Stomach (tissue), 9 donors: ENCODE measurements around the gene SOCS3. TPM values are rescaled to one million over a fixed set of nuclear protein-coding genes. Genes with fewer than 3 reads are reported as not detected.
A peak's percentile ranks its signal among the peaks of the same experiment; 100 is the strongest.

Source experiments
- DNase-seq, 2 donors: peaks; one replicate each; pipeline versions ENCODE4 v3.0.0 to v3.0.0-alpha.2; 2013 to 2019
- H3K27ac ChIP-seq, 5 donors: fragments of 200-600 bp in 4 of 5; sonication (generic) in 4 of 5; one replicate each; pipeline ENCODE4 v1.5.1; 2013 to 2019; ENCODE audit warnings: mild to moderate bottlenecking in 1 of 5, moderate library complexity in 1 of 5
- H3K27me3 ChIP-seq, 3 donors: fragments of 200-600 bp; sonication (generic); one replicate each; pipeline ENCODE4 v1.5.1; 2017 to 2019; ENCODE audit warnings: mixed run types in 1 of 3
- H3K36me3 ChIP-seq, 4 donors: fragments of 200-600 bp; sonication (generic); 1 replicate in 3 of 4; 2 replicates in 1 of 4; pipeline ENCODE4 v1.5.1; 2016 to 2019
- H3K4me1 ChIP-seq, 4 donors: fragments of 200-600 bp; sonication (generic); one replicate each; pipeline ENCODE4 v1.5.1; 2016 to 2019
- H3K4me3 ChIP-seq, 4 donors: fragments of 200-600 bp; sonication (generic) in 3 of 4; one replicate each; pipeline ENCODE4 v1.5.1; 2016 to 2019; ENCODE audit warnings: mild to moderate bottlenecking in 1 of 4
- H3K9me3 ChIP-seq, 4 donors: fragments of 200-600 bp; sonication (generic); one replicate each; pipeline ENCODE4 v1.5.1; 2016 to 2019
- CTCF ChIP-seq, 7 experiments: fragments of 450-650 bp in 4 of 7; fragments of 200-600 bp in 3 of 7; sonication (generic) in 3 of 7; IDR thresholded peaks; one replicate each; pipeline ENCODE4 v1.5.1; 2016 to 2019; ENCODE audit warnings: antibody characterized with exemption in 7 of 7, control low read depth in 2 of 7, mild to moderate bottlenecking in 1 of 7
- EP300 ChIP-seq: sonication (generic); formaldehyde crosslinking; IDR thresholded peaks from one replicate; pipeline ENCODE4 v1.6.1; 2017; ENCODE audit warnings: antibody characterized with exemption
- POLR2A ChIP-seq, 4 donors: fragments of 450-650 bp; IDR thresholded peaks; one replicate each; pipeline ENCODE4 v1.6.1; 2016; ENCODE audit warnings: antibody characterized with exemption in 4 of 4, control low read depth in 2 of 4, mild to moderate bottlenecking in 1 of 4, moderate library complexity in 1 of 4
- POLR2AphosphoS5 ChIP-seq, 3 donors: sonication (generic); formaldehyde crosslinking; IDR thresholded peaks; one replicate each; pipeline ENCODE4 v1.6.1; 2016; ENCODE audit warnings: antibody characterized with exemption in 3 of 3
- WGBS, 5 donors: extraction: QIAGEN DNeasy Blood & Tissue Kit in 3 of 5; methylation state at CpG; one replicate each; pipeline versions ENCODE4 v1.1.5 to v1.1.7; 2013 to 2018; 5-methylcytosine and 5-hydroxymethylcytosine counted together
- intact Hi-C: fragments of 100-400 bp; cut with DNase I; formaldehyde crosslinking; loops from one replicate; pipeline ENCODE4 v1.15.1; 2023; ENCODE audit warnings: low total_unique reads
- polyA plus RNA-seq, 3 donors: library from polyadenylated mRNA; stranded (reverse); fragments of 200-250 nt; gene quantifications; one replicate each; pipeline ENCODE4 v1.2.3, GENCODE V29; 2013
- total RNA-seq, 5 donors: library from RNA; depleted of rRNA; stranded (reverse); fragments of >200 nt; gene quantifications; one replicate each; pipeline versions ENCODE4 v1.1.0 to v1.2.3, GENCODE V29; 2014 to 2016
- donor health status: healthy with polysubstance abuse.
- donor health status: Bipolar disorder and iron deficiency.
- donor health status: healthy.

The SOCS3 gene
- total and polyA plus RNA-seq, 8 donors: 18.7 to 62.9 (median 50.1) TPM

DNA sequence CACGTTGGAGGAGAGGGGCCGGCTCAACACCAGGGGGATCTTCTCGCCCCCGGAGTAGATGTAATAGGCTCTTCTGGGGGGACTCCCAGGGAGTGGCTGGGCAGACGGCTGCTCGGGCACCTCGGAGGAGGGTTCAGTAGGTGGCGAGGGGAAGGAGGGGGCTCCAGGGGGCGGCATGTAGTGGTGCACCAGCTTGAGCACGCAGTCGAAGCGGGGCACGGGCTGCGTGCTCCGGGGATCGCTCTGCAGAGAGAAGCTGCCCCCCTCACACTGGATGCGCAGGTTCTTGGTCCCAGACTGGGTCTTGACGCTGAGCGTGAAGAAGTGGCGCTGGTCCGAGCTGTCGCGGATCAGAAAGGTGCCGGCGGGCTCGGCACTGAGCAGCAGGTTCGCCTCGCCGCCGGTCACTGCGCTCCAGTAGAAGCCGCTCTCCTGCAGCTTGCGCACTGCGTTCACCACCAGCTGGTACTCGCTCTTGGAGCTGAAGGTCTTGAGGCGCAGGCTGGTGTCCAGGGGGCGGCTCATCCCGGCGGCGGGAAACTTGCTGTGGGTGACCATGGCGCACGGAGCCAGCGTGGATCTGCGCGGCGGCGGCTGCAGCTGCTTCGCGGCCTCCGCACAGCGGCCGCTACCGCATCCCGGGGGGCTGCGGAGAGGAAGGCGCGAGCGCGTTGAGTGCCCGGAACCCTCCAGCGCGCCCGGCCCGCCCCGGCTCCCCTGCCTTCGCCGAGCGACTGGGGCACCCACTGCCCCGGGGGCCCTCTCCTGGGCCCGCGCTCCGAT is 1.1 kb downstream of the SOCS3 start:
- DNase-seq: peak; percentile 48 to 76

GRCh38 chr17:78357672-78358537 is 2.0 kb downstream of the SOCS3 start:
- peaks cover 9 to 41% (median 26%) of the 10 kb centered on the region in 4 donors for H3K36me3 ChIP-seq
- intact Hi-C loops: no loop called here
- H3K27ac ChIP-seq: peak overlapping the region in 4 of 5 donors; percentile 93 to 98 (median 96)
- 74 to 87% (median 83%) methylated on average over 21 to 25 of the region's 25 CpGs for WGBS, 5 donors
- no peaks in the 10 kb centered on the region for H3K27me3 ChIP-seq
- TF ChIP-seq POLR2AphosphoS5 (IDR thresholded peaks at IDR 0.05) (peak in 1 of 3 donors; percentile 1), CTCF (IDR thresholded peaks at IDR 0.05) (no peak), EP300 (no peak), POLR2A (IDR thresholded peaks at IDR 0.05) (no peak)
- no peak for DNase-seq
- H3K4me1 ChIP-seq: peaks cover 52 to 74% (median 65%) of the 10 kb centered on the region in 4 donors
- no peaks in the 10 kb centered on the region for H3K9me3 ChIP-seq
- peak overlapping the region; percentile 70 to 99 (median 91) for H3K4me3 ChIP-seq

More for the DNA sequence above, 1.1 kb downstream of the SOCS3 start:
- intact Hi-C loops: no loop called here
- Histone ChIP-seq H3K9me3 (no peaks in the 10 kb centered on the region), H3K4me1 (peaks cover 45 to 66% (median 57%) of the 10 kb centered on the region in 4 donors), H3K4me3 (peak overlapping the region; percentile 70 to 99 (median 91)), H3K36me3 (peaks cover 9 to 41% (median 26%) of the 10 kb centered on the region in 4 donors), H3K27me3 (no peaks in the 10 kb centered on the region), H3K27ac (peak overlapping the region; percentile 89 to 98 (median 95))
- 16 to 32% (median 18%) methylated on average over 33 to 72 of the region's 72 CpGs for WGBS, 5 donors
- TF ChIP-seq POLR2AphosphoS5 (IDR thresholded peaks at IDR 0.05) (peak in 2 of 3 donors; percentile 6 to 16), CTCF (IDR thresholded peaks at IDR 0.05) (no peak), EP300 (no peak), POLR2A (IDR thresholded peaks at IDR 0.05) (no peak)

- 57 to 79% (median 65%) methylated on average over 4 to 7 of the region's 7 CpGs for WGBS, 5 donors
- Histone ChIP-seq H3K36me3 (peaks cover 9 to 41% (median 26%) of the 10 kb centered on the region in 4 donors), H3K9me3 (no peaks in the 10 kb centered on the region), H3K27me3 (no peaks in the 10 kb centered on the region), H3K4me1 (peaks cover 57 to 79% (median 70%) of the 10 kb centered on the region in 4 donors), H3K4me3 (peak overlapping the region; percentile 70 to 99 (median 91)), H3K27ac (peak overlapping the region in 4 of 5 donors; percentile 93 to 98 (median 96))
- intact Hi-C loops: no loop called here
- peak in 2 of 3 donors; percentile 53 to 56 for TF ChIP-seq POLR2AphosphoS5 (IDR thresholded peaks at IDR 0.05)
- TF ChIP-seq EP300: no peak
- DNase-seq: no peak
These were observed 2.7 kb downstream of the SOCS3 start for GRCh38 chr17:78357177-78357586.

DNA sequence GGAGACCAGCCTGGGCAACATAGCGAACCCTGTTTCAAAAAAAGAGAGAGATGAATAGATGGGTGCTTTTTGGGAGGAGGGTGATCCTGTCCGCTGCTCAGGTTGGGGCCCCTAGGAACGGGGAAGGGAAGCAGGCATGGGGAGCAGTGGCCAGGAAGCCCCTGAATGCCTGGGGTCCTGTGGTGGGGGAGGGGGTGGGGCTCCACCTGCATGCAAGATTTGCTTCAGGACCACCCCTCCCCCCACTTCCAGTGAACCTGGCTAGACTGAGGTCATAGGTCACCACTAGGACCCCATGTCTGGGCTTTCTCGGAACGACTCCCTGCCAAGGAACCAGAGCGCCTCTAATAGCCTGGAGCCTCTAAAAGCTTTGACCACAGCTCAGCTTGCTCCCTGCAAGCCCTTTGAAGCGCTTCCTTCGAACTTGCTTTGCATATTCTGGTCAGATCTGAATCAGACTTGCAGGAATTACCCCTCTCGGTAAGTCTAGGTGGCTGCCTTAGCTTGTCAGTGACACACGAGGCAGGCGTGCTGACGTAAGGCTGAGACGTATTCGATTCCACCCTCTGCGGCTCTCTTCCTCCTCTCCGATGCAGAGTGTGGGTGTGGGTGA is 3.7 kb downstream of the SOCS3 start:
- Histone ChIP-seq H3K27me3 (no peaks in the 10 kb centered on the region), H3K4me3 (peak overlapping the region in 3 of 4 donors; percentile 87 to 99 (median 95)), H3K4me1 (peaks cover 67 to 85% (median 80%) of the 10 kb centered on the region in 4 donors), H3K36me3 (peaks cover 9 to 41% (median 26%) of the 10 kb centered on the region in 4 donors), H3K27ac (peak overlapping the region in 4 of 5 donors; percentile 93 to 98 (median 96)), H3K9me3 (no peaks in the 10 kb centered on the region)
- 54 to 78% (median 69%) methylated on average over 16 of the region's 16 CpGs for WGBS, 5 donors
- intact Hi-C loops: no loop called here
- peak; percentile 54 to 89 for DNase-seq
- no peak for TF ChIP-seq CTCF (IDR thresholded peaks at IDR 0.05)
- TF ChIP-seq POLR2AphosphoS5 (IDR thresholded peaks at IDR 0.05): peak; percentile 42 to 93 (median 66)
